Neural progenitor cell (in vitro differentiated cells): ENCODE data around the gene FAM83G. TPM values are rescaled to one million over a fixed set of nuclear protein-coding genes. Genes with fewer than 3 reads are reported as not detected.
"Not testable (repeated sequence)": the region's sequence is repeated elsewhere in the genome, so short reads cannot be mapped to it uniquely, and the experiment has no call there.

ENCODE experiments used
- DNase-seq: peaks from one replicate; pipeline ENCODE4 v3.0.0-alpha.2; 2016; ENCODE audit warnings: low spot score
- H2AFZ ChIP-seq: fragments of 200-600 bp; sonication (generic); replicated peaks from 2 replicates; pipeline ENCODE4 v1.6.1; 2016; ENCODE audit warnings: antibody characterized with exemption
- H3F3A ChIP-seq: fragments of 200-600 bp; sonication (generic); 2 replicates; pipeline ENCODE4 v1.6.1; 2016; ENCODE audit warnings: antibody characterized with exemption, low read depth
- H3K27ac ChIP-seq: fragments of 200-600 bp; sonication (generic); 2 replicates; pipeline ENCODE4 v1.5.1; 2016; ENCODE audit warnings: mild to moderate bottlenecking
- H3K27me3 ChIP-seq: fragments of 200-600 bp; sonication (generic); 2 replicates; pipeline ENCODE4 v1.6.1; 2016; ENCODE audit warnings: mild to moderate bottlenecking, moderate library complexity
- H3K36me3 ChIP-seq: fragments of 200-600 bp; sonication (generic); 2 replicates; pipeline ENCODE4 v1.5.1; 2016
- H3K4me1 ChIP-seq: fragments of 200-600 bp; sonication (generic); 2 replicates; pipeline ENCODE4 v1.6.1; 2016; ENCODE audit warnings: mixed run types
- H3K4me2 ChIP-seq: fragments of 200-600 bp; sonication (generic); 2 replicates; pipeline ENCODE4 v1.6.1; 2016
- H3K4me3 ChIP-seq: fragments of 200-600 bp; sonication (generic); 2 replicates; pipeline ENCODE4 v1.5.1; 2016
- H3K79me2 ChIP-seq: fragments of 200-600 bp; sonication (generic); 2 replicates; pipeline ENCODE4 v1.6.1; 2016; ENCODE audit warnings: low read depth
- H3K9ac ChIP-seq: fragments of 200-600 bp; sonication (generic); 2 replicates; pipeline ENCODE4 v1.6.1; 2016
- H3K9me3 ChIP-seq: fragments of 200-600 bp; sonication (generic); 2 replicates; pipeline ENCODE4 v1.5.1; 2016; ENCODE audit warnings: low read depth
- H4K20me1 ChIP-seq: fragments of 200-600 bp; sonication (generic); 2 replicates; pipeline ENCODE4 v1.6.1; 2016; ENCODE audit warnings: low read depth
- H3K27ac Mint-ChIP-seq: 3 replicates; pipeline ENCODE4 v1.8.0; 2021; ENCODE audit warnings: mixed read lengths
- H3K27me3 Mint-ChIP-seq: 2 replicates; pipeline ENCODE4 v1.8.0; 2022; ENCODE audit warnings: low read depth, mild to moderate bottlenecking, inconsistent platforms, moderate library complexity, mixed read lengths; ENCODE audit not compliant: insufficient read depth
- H3K36me3 Mint-ChIP-seq: 3 replicates; pipeline ENCODE4 v1.8.0; 2021; ENCODE audit warnings: mixed read lengths
- H3K4me1 Mint-ChIP-seq: 3 replicates; pipeline ENCODE4 v1.8.0; 2021; ENCODE audit warnings: mixed read lengths
- H3K4me3 Mint-ChIP-seq: 3 replicates; pipeline ENCODE4 v1.8.0; 2021; ENCODE audit warnings: mild to moderate bottlenecking, moderate library complexity, mixed read lengths
- H3K9me3 Mint-ChIP-seq: 3 replicates; pipeline ENCODE4 v1.8.0; 2020; ENCODE audit warnings: mixed read lengths
- CTCF ChIP-seq: fragments of 200-600 bp; sonication (generic); IDR thresholded peaks from 2 replicates; pipeline ENCODE4 v1.5.1; 2017; ENCODE audit warnings: antibody characterized with exemption, mild to moderate bottlenecking
- EZH2phosphoT487 ChIP-seq: fragments of 200-600 bp; sonication (generic); IDR thresholded peaks from 2 replicates; pipeline ENCODE4 v1.6.1; 2017; ENCODE audit warnings: antibody characterized with exemption
- total RNA-seq: library from RNA; depleted of rRNA; stranded (reverse); fragments of >200 nt; gene quantifications from 2 replicates; pipeline ENCODE4 v1.2.3, GENCODE V29; 2015; ENCODE audit warnings: low replicate concordance

FAM83G gene, protein sequence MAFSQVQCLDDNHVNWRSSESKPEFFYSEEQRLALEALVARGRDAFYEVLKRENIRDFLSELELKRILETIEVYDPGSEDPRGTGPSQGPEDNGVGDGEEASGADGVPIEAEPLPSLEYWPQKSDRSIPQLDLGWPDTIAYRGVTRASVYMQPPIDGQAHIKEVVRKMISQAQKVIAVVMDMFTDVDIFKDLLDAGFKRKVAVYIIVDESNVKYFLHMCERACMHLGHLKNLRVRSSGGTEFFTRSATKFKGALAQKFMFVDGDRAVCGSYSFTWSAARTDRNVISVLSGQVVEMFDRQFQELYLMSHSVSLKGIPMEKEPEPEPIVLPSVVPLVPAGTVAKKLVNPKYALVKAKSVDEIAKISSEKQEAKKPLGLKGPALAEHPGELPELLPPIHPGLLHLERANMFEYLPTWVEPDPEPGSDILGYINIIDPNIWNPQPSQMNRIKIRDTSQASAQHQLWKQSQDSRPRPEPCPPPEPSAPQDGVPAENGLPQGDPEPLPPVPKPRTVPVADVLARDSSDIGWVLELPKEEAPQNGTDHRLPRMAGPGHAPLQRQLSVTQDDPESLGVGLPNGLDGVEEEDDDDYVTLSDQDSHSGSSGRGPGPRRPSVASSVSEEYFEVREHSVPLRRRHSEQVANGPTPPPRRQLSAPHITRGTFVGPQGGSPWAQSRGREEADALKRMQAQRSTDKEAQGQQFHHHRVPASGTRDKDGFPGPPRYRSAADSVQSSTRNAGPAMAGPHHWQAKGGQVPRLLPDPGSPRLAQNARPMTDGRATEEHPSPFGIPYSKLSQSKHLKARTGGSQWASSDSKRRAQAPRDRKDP
- total RNA-seq = 9.9 and 24.3 TPM in 2 replicates

GRCh38 chr17:19004421-19005136, at the start of gene FAM83G:
Gene FAM83G (minus strand): TSS chr17:19004764. CDS start chr17:19004041, 723 bp downstream.
- peaks cover 37% of the 10 kb centered on the region for H4K20me1 ChIP-seq
- H3F3A ChIP-seq = peaks cover 6% of the 10 kb centered on the region
- no peaks in the 10 kb centered on the region for H3K27me3 ChIP-seq
- peak; percentile 80 for DNase-seq
- TF ChIP-seq EZH2phosphoT487 (no peak), CTCF (no peak)
- peak within 1 kb of the TSS; percentile 90 for H3K4me3 ChIP-seq
- H3K4me2 ChIP-seq = peak within 1 kb of the TSS; percentile 100
- H3K36me3 ChIP-seq = no peaks in the 10 kb centered on the region
- no peaks in the 10 kb centered on the region for H3K9me3 ChIP-seq
- H3K9ac ChIP-seq = peak within 1 kb of the TSS; percentile 14
- no peak within 1 kb of the TSS for H3K27ac Mint-ChIP-seq
- H3K79me2 ChIP-seq = peaks cover 22% of the 10 kb centered on the region
- H3K36me3 Mint-ChIP-seq = no peaks in the 10 kb centered on the region
- H3K27ac ChIP-seq = no peak within 1 kb of the TSS
- peaks cover 24% of the 10 kb centered on the region for H3K4me1 ChIP-seq
- H3K9me3 Mint-ChIP-seq = peaks cover 9% of the 10 kb centered on the region
- H2AFZ ChIP-seq = peak within 1 kb of the TSS; percentile 80
- peaks cover 3% of the 10 kb centered on the region for H3K4me1 Mint-ChIP-seq
- peaks cover 11% of the 10 kb centered on the region for H3K27me3 Mint-ChIP-seq
- peak within 1 kb of the TSS; percentile 83 for H3K4me3 Mint-ChIP-seq

DNA sequence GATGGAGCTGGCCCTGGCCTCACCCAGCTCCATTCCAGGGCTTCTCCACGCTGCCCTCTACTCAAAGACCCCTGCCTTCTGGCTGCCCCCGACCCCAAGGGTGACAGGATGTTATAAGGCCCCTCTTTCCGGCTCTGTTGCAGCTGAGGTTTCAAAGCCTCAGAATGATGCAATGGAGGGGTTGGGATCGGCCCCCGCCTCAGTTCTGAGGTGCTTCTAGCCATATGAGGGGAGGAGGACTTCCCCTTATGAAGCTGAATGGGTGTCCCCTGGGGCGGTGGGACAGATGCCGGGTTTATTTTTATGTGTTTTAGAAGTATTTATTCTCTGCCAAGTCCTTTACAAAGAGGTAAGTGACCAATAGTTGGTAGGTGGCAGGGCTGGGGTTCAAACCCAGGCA, 44.3 kb upstream of the FAM83G start:
- H3K36me3 ChIP-seq, H3K9me3 ChIP-seq, H3K79me2 ChIP-seq, H2AFZ ChIP-seq, H3K27ac Mint-ChIP-seq, H3K27me3 Mint-ChIP-seq, H3K9ac ChIP-seq, H3K4me2 ChIP-seq, H3K9me3 Mint-ChIP-seq, H3K27me3 ChIP-seq, H4K20me1 ChIP-seq, H3K4me3 Mint-ChIP-seq, H3F3A ChIP-seq, H3K4me3 ChIP-seq, H3K4me1 Mint-ChIP-seq, H3K27ac ChIP-seq, H3K4me1 ChIP-seq, H3K36me3 Mint-ChIP-seq, DNase-seq: not testable (repeated sequence)

DNA sequence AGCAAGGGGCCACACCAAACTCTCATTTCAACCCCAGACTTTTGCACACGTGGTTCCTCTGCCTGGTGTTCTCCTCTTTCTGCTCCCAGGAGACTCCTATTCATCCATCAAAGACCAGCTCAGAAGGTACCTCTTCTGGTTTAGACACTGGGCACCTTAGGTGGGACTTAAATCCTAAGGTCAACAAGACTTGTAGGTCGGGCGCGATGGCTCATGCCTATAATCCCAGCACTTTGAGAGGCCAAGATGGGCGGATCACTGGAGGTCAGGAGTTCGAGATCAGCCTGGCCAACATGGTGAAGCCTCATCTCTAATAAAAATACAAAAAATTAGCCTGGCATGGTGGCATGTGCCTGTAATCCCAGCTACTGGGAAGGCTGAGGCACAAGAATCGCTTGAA, 42.9 kb upstream of the FAM83G start:
- not testable (repeated sequence) for H3K4me1 ChIP-seq, H3K36me3 Mint-ChIP-seq, H3K27me3 Mint-ChIP-seq, H3K27ac Mint-ChIP-seq, H3K4me3 Mint-ChIP-seq, H3K36me3 ChIP-seq, H2AFZ ChIP-seq, DNase-seq, H3K9ac ChIP-seq, H3K9me3 Mint-ChIP-seq, H3K4me3 ChIP-seq, H3K27ac ChIP-seq, H3K4me2 ChIP-seq, H4K20me1 ChIP-seq, H3K4me1 Mint-ChIP-seq, H3K27me3 ChIP-seq, H3F3A ChIP-seq, H3K9me3 ChIP-seq, H3K79me2 ChIP-seq

GRCh38 chr17:19046782-19047375, 42.3 kb upstream of the FAM83G start, which contains the start of gene GRAP:
Gene GRAP (minus strand): TSS chr17:19046957. CDS start chr17:19046926, 31 bp downstream.
- H3K4me1 ChIP-seq, H3K4me3 ChIP-seq, H3K36me3 Mint-ChIP-seq, H3K9me3 ChIP-seq, H2AFZ ChIP-seq, DNase-seq, H3K27ac ChIP-seq, H3K4me1 Mint-ChIP-seq, H3K9me3 Mint-ChIP-seq, H3K79me2 ChIP-seq, H3K27me3 Mint-ChIP-seq, H4K20me1 ChIP-seq, H3K4me2 ChIP-seq, H3K9ac ChIP-seq, H3K36me3 ChIP-seq, H3K27me3 ChIP-seq, H3K4me3 Mint-ChIP-seq, H3K27ac Mint-ChIP-seq, H3F3A ChIP-seq: not testable (repeated sequence)

- not testable (repeated sequence) for H2AFZ ChIP-seq, H3K4me1 Mint-ChIP-seq, H3K9ac ChIP-seq, H3K27me3 ChIP-seq, H3K27me3 Mint-ChIP-seq, H3K36me3 ChIP-seq, H3K27ac Mint-ChIP-seq, H3K79me2 ChIP-seq, H3K27ac ChIP-seq, H3K4me3 Mint-ChIP-seq, H3K4me1 ChIP-seq, H3K4me3 ChIP-seq, H4K20me1 ChIP-seq, DNase-seq, H3F3A ChIP-seq, H3K4me2 ChIP-seq, H3K9me3 ChIP-seq, H3K36me3 Mint-ChIP-seq, H3K9me3 Mint-ChIP-seq
Observed at GRCh38 chr17:19044643-19045042, 40.1 kb upstream of the FAM83G start.

- not testable (repeated sequence) for H4K20me1 ChIP-seq, H3K4me2 ChIP-seq, H3K27me3 ChIP-seq, H3K4me3 ChIP-seq, H3K4me1 ChIP-seq, H3K27ac Mint-ChIP-seq, H3K9me3 Mint-ChIP-seq, H3K36me3 ChIP-seq, H3K4me1 Mint-ChIP-seq, H3K27me3 Mint-ChIP-seq, H2AFZ ChIP-seq, H3K36me3 Mint-ChIP-seq, H3K9me3 ChIP-seq, H3K27ac ChIP-seq, H3K4me3 Mint-ChIP-seq, H3K9ac ChIP-seq, H3K79me2 ChIP-seq, DNase-seq, H3F3A ChIP-seq
Observed at GRCh38 chr17:19043032-19043431, 38.5 kb upstream of the FAM83G start.
